Iris pigment epithelial cell (primary cell): ENCODE results near the gene CPVL.

Source experiments
- DNase-seq: peaks from one replicate; pipeline ENCODE4 v3.0.0-alpha.2; 2011; ENCODE audit warnings: low read depth

CPVL gene

DNA sequence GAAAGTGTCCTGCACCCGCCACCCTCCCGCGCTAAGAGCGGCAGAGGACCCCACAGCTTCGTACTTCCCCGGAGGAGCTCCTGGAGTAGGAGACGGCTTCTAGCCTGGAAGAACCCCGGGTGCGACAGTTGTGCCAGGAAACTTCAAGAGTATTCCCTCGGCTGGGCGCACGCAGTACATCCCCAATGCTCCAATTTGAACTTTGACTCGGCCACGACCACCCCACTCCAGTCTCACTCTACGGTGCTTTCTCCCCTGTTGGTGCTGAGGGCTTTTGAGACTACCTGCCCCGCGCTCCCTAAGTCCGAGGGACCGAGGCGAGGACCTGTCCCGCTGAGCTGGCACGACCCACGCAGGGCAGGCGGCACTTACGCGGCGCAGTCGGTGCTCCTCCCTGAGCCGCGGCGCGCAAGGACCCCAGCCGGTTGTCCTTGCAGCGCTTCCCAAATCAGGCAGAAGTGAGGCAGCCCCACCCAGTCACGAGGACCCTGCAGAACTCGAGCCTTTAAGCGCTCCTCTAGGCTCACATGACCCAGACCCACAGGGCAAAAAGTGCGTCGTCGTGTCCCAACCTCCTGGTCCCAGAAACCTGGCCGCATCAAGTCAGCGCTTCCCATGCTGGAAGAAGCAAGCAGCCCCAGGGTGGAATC, at the start of gene CPVL:
Gene CPVL, minus strand, starts transcription at position 481 of the 650 bp plus-strand sequence. CDS start 25,476 bp downstream, outside the sequence.
- DNase-seq = no peak

DNA sequence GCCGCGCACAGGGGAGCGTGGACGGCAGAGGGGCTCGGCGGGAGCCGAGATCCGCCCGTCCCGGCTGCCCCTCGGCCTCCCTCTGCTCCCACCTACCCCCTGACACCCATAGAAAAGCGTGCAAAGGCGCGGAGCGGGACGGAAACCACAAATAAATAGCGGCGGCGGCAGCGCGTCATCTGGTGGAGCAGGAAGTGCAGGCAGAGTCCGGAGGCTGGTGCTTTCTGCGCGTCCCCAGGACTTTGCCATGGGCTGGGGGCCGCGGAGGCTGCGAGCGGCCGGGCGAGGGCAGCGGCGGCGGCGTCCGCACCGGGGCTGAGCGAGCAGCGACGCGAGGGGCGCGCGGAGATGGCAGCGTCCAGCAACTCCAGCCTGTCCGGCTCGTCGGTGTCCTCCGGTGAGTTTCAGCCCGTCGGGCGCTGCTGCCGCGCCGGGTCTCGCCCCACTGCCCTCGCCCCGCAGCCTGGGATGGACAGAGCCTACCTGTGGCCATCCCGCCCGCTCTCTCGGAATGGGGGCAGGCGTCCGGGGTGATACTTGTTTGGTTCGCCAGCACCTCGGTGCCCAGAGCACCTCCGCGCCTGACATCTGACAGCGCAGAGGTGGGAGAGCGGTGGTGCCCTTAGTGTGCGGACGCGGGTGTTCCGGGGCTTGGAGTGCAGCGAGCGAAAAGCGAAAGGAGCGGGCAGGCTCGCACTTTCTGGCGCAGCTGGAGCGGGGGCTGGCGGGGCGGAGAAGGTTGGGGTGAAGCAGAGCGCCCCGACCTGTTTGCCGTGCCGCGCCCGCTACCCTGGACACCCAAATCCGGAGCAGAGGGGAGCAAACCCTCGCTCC, 48.5 kb upstream of the CPVL start, which contains the start of gene CHN2:
Gene CHN2, plus strand, starts transcription at position 182 of the 834 bp plus-strand sequence.
- peak; percentile 17 for DNase-seq

DNA sequence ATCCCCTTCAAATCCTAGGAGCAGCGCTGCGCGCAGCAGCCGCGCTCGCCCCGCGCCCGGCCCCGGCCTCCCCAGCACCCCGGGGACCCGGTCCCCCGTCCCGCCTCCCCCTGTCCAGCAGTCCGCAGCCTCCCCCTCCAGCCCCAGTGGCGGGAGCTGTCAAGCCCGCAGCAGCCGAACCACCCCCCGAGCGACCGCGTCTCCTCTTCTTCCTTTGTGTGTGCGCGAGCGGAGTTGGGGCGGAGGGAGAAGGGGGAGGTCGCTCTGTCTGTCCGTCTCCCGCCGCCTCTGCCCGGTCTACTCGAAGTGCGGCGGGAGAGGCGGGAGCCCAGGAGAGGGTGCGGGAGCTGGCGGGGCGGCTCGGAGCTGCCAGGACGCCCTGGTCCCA, 47.9 kb upstream of the CPVL start:
- no peak for DNase-seq

DNA sequence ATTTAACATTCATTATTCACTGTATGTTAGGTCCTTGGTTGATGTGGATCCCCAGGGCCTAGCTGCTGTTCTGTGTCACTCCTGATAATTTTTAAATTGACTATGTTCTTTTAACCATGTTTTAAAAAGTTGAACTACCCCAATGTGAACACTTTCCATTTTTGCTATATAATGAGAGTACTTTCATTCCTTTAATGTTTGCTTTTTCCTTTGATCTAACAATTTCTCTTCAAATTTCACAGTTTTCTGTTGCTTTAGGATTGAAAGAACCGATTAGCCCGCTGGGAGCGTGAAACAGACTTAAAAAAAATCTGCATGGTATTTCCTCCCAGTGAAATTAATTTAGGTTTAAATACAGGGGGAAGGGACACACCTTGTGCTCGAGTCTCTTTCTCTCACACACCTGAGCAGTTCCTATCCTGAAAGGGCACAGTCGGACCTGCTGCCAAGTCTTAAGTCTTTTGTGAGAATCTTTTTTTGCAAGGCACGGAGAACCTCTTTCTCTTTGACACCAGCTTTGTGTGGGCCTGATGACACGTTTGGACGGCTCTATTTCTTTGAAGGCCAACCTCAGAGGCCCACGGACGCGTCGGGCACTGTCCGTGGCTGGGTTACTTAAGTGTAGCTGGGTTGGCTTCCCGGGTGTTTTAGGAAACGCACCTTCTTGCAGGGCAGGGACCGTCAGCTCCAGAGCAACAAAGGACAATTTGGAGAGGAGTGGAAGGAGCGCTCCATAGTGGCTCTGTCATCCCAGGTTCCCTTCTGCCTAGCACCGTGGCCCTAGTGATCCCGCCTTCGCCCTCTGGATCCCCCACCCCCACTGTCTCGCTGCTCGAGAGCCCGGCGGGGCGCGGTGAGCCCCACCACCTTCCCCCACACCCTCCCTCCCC, 47.2 kb upstream of the CPVL start:
- DNase-seq = no peak

DNA sequence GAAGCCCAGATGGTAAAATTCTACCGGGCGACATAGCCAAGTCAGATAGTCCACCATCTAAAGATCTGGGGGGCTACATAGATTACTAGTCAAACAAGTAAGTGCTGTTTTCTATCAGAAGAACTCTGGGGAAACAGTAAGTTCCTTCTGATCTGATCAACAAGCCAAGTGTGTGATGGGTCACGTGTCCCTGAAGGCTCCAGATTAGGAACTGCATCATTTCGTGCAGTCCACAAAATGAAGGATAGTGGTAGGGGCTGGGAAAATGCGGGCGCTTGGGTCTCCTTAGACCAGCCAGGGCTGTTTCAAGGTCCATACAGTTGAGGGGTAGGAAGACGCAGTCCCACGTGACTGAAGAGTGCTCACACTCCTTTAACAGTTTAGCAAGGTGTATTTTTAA, 46.5 kb upstream of the CPVL start:
- DNase-seq = no peak

DNA sequence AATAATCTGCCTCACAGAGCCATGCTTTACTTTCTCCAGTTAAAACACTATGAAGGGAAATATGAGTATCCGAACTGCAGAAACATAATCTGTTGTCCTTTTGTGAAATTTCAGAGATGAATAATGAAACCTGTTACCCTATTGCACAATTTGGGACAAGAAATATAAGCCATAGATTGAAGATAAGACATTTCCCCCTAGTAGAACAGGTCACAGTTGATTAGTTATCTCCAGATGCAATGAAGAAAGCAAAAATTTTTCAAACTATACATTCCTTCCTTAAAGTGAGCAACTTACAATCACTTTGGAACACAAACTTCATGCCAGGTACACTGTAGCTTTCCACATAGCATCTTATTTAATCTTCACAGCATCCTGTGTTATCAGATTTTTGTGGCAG, 46.0 kb upstream of the CPVL start:
- no peak for DNase-seq

DNA sequence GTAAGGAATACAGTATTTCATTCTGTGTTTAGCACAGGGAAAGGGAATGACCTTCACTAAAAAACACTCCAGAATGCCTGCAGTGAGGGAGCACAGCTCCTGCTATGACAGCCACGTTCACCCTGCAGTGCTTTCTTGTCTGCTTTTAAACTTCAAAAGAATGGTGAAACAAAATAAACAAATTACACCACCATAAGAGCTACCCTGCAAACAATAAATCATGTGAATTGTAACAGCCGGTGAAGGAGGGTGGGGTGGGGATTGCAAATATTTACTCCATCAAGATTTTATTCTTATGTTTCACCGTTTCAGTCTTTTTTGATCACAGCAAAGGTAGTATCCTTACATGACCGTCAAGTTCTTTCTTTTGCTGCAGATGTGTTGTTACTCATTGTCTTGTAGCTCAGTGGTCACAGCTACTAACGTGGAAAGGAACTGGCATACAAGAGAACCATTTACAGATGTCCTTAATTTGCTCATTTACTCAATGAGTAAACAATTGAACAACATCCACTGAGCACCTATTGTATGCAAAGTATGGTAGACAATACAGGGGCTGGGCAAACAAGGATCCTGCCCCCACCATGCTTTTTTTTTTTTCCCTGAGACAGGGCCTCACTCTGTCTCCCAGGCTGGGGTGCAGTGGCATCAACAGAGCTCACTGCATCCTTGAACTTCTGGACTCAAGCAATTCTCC, 44.2 kb upstream of the CPVL start:
- no peak for DNase-seq

DNA sequence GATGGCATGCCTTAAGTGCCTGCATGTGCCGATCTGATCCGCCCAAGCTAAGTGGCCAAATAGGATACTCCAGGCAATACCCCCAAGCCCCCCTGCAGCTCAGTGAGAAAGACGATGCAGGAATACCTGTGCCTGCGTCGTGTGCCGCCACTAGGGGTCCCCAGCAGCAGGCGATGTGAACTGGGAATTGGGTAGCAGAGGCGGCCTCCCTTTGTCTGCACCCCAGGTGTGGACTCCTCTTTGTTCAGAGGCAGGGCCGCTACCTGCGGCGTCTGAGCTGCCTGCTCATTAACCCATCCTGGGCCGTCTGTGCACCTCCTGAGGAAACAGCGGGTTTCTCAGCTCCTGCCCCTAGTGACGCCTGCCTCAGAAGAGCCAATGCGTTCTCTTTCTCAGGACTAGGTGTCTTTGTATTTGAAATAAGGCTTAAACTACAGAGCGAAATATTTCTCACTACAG, 43.4 kb upstream of the CPVL start:
- peak; percentile 20 for DNase-seq

DNA sequence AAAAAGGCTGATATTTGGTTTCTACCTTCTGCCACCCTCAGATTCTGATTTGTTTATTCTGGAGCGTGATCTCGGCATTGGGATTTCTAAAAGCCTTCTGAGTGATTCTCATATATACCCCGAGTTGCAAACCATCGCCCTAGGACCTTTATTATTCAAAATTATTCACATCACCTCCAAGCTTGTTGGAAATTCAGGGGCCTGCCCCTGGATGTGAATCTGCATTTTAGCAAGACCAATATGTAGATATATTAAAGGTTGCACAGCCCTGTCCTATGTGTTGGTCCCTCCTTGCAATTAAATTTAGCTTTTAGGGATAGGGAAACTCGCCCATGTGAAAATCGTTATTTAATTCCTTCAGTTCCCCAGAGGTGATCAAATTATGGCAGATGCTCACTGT, 39.3 kb upstream of the CPVL start:
- DNase-seq = no peak

DNA sequence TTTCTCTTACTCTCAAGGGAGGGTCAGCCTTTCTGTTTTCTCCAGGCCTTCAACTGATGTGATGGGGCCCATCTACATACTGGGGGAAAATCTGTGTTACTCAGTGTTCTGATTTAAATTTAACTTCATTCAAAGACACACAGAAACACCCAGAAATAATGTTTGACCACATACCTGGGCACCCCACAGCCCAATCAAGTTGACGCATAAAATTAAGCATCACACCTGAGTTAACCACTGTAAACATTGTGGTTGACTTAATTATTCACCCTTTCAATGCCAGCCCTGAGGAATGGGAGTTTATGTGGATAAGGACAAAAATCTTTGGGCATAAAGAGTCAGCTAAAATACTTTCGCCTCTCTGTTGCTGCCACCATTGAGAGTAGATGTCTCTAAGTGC, 38.3 kb upstream of the CPVL start:
- no peak for DNase-seq

DNA sequence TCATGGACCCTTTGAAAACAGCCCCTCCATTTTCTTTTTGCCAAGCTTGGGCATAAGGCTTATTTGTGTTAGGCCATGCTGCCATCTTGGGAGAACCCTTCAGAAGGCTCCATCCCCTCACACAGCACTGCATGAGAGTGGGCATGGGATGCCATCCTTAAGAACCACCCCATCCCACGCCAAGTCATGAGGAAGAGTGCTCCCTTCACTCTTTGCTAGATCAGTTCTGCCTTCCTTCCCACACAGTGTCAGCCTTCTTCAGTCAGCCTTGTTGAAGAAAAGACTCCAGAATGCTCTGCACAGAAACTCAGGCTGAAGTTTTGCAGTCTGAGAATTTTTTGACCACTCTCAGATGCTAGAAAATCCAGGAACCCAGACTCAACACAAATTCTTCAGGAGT, 32.8 kb upstream of the CPVL start:
- no peak for DNase-seq

DNA sequence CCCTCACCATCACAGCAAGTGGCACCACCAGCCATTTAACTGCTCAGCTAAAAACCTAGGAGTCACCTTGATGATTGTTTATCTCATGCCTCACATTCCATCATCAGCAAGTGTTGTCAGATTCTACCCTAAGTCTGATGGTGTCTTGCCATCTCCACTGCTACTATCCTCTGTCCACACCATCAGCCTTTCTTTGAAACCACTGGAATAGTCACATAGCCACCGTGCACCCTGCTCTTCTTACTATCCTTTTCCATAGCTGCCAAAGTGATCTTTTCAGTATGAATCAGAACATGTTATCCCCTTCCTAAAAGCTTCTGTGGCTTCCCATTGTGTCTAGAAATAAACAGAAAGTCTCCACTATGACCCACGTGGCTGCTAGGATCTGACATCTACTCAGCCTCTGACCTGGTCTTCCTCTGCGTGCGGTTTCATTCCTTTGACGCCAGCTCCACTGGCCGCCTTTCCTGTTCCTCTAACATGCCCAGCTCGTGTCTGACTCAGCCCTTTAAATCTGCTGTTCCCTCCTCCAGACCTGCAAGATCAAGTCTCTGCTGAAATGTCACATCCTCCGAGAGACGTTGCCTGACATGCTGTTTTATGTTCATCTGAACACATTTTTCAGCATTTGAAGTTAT, 31.7 kb upstream of the CPVL start:
- no peak for DNase-seq

DNA sequence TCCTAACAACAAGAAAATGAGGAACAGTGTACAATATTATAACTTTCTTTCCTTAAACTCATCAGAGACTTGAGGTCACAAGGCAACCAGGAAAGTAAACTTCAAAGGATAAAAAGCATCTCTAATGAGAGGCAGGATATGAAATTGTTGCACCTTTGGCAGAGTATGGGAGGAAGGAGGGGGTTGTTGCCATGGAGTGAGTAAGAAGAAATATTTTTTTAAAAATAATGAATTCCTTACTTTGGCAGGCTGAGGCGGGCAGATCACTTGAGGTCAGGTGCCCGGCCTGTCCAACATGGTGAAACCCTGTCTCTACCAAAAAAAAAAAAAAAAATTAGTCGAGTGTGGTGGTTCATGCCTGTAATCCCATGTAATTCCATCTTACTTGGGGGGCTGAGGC, 27.1 kb upstream of the CPVL start:
- DNase-seq = no peak

DNA sequence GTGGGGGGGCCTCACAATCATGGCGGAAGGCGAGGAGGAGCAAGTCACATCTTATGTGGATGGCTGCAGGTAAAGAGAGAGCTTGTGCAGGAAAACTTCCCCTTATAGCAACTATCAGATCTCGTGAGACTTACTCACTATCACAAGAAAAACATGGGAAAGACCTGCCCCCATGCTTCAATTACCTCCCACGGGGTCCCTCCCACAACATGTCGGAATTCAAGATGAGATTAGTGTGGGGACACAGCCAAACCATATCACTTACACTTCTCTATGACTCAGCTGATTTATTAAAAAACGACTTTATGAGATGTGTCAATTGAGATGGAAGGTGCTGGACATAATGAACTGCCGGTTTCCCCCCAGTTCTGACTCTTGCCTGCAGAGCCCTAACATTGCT, 24.4 kb upstream of the CPVL start:
- DNase-seq = no peak

DNA sequence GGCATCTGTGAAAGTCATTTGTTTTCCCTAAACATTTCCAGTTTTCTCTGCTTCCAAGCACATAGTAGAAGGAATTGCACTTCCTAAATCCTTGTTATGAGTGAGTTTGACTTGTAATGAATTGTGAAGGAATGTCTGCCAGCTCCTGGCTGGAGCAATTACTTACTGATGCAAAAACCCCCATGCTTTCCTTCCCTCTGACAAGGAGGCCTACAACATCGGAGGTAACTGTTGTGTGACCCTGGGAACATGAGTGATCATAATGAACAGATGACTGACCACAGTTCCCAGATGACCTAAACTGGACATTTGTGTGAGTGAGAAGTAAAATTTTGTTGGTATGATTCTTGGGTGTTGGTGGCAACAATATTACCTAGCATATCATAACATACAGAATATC, 21.4 kb upstream of the CPVL start:
- no peak for DNase-seq

DNA sequence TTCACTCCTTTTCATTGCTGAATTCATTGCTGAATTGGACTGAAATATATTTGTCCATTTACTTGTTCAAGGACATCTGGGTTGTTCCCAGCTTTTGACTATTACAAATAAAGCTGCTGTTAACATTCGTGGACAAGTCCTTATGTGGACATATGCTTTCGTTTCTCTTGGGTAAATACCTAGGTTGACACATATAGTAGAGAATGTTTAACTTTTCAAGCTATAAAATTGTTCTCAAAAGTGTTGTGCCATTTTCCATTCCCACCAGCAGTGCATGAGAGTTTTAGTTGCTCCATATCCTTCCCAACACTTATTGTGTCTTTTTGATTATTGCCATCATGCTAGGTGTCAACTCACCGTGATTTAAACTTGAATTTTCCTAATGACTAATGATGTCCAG, 17.5 kb upstream of the CPVL start:
- DNase-seq = no peak

DNA sequence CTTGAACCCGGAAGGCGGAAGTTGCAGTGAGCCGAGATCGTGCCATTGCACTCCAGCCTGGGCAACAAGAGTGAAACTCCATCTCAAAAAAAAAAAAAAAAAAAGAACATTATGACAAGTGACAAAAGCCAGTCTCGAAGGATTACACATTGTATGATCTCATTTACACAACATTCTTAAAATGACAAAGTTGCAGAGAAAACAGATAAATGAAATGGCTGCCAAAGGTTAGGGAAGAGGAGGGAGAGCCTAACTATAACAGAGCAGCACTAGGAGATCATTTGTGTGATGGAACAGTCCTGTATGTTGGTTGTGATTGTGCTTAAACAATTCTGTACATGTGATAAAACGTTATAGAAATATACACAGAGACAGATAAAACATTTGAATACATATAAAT, 16.2 kb upstream of the CPVL start:
- no peak for DNase-seq

DNA sequence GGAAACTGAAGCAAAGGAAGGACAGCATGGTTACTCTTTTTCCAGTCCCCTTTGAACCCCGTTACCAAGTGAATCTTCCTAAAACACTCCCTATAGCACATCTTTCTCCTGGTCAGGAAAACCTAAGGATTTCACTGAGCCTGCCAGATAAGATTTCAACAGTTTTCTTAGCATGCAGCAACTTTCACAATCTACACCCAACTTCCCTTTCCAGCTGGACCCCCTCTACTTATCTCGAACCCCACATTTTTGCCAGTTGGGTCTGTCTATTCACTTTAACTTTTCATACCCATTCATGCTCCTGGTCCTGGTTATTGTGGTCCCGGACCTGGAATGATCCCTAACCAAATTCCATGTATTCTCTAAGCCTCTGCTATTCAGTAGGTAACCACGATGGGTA, 14.9 kb upstream of the CPVL start:
- DNase-seq = no peak

DNA sequence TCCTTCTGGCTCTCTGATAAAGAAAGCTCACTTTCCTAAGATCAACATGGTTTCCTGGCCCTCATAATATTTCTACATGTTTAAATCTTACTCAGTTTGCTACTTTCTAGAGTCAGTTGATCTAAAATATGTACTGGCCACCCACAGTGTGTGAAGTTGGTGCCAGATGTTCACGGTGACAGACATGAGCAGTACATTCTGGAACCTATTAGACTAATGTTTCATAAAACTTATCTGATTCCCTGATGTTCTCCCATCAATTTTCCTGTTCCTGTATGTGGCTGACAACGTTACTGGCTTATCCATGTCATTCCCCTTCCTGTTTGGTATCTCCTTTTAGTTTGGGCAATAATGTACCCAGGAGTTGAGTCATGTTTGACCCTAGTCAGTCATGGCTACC, 13.7 kb upstream of the CPVL start:
- DNase-seq = no peak

DNA sequence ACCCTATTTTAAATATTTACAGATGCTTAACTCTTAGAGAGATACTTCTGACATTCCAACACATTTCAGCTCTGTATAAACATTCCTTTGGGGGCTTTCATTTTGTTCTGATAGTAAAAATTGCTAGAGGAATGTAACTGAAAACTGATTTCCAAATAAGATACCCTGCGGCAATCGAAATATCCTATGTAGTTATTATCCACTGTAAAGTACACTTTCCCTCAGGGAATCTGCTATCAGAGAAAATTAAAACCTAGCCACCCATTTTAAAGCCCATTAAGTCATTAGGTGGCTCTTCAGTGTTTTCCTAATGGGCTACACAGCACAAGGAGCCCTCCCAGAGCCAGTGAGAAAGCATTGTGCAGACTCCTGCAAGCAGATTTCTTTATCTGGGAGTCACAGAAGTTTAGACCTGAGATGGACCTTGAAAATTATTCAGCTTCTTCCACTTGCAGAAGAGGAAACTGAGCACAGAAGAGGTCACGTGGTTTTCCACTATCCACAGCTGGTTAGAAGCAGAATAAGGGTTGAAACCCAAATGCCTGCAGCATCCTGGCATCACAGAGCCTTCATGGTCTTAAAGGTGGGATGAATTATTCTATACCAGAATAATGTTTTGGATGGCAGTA, 12.6 kb upstream of the CPVL start:
- no peak for DNase-seq

DNA sequence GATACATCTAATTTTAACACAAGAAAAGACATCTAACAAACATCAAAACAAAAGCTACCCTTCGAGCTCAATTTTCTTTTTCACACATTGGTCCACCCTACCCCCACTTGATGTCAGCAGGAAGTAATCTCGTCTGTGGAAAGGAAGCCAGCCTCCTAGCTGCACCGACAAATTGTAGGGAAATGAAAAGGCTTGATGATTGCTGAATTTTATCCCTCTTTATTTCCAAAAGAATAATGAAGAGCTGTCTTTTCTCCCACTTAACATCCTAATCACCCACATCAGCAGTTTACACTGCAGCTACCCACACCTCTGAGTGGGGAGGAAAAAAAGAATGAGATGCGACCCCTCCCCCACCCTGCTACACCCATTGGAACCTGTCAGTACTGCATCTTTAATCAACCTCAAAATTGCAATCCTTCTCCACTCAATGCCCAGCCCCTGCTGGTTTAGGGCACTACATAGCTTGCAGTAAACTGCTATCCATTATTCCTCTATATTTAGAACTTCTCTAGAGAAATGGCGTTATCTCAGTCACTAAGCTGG, 10.6 kb upstream of the CPVL start:
- no peak for DNase-seq
